BLaER1 treated with 17β-estradiol and CSF1 and Interleukin-3, amounts not matched to agents 10 nM and 100 nM (cell line): ENCODE results near the gene DDHD1.
"Not testable (repeated sequence)": the region's sequence is repeated elsewhere in the genome, so short reads cannot be mapped to it uniquely, and the experiment has no call there.

Source experiments
- H3K27ac ChIP-seq, 11 experiments: shearing (Covaris generic); formaldehyde crosslinking; 2 replicates each; pipeline ENCODE4 v1.8.1; 2022
- H3K27me3 ChIP-seq, 11 experiments: shearing (Covaris generic); formaldehyde crosslinking; 2 replicates each; pipeline ENCODE4 v1.8.1; 2022
- H3K36me3 ChIP-seq, 11 experiments: shearing (Covaris generic); formaldehyde crosslinking; 2 replicates each; pipeline ENCODE4 v1.8.1; 2022
- H3K4me1 ChIP-seq, 10 experiments: shearing (Covaris generic); formaldehyde crosslinking; 2 replicates each; pipeline ENCODE4 v1.8.1; 2022
- H3K4me2 ChIP-seq, 11 experiments: shearing (Covaris generic); formaldehyde crosslinking; 2 replicates each; pipeline ENCODE4 v1.8.1; 2022
- H3K4me3 ChIP-seq, 10 experiments: shearing (Covaris generic); formaldehyde crosslinking; 2 replicates each; pipeline ENCODE4 v1.8.1; 2022
- H3K9ac ChIP-seq, 11 experiments: shearing (Covaris generic); formaldehyde crosslinking; 2 replicates each; pipeline ENCODE4 v1.8.1; 2022
- H3K9me3 ChIP-seq, 11 experiments: shearing (Covaris generic); formaldehyde crosslinking; replicated peaks in 1 of 11; 2 replicates each; pipeline ENCODE4 v1.8.1; 2022
- H4K20me1 ChIP-seq, 11 experiments: shearing (Covaris generic); formaldehyde crosslinking; 2 replicates each; pipeline ENCODE4 v1.8.1; 2022
- Cebpa-rat ChIP-seq, 11 experiments: shearing (Covaris generic); IDR thresholded peaks; 2 replicates each; pipeline ENCODE4 v1.8.1; 2022

The DDHD1 gene

GRCh38 chr14:53103636-53104340, 49.3 kb downstream of the DDHD1 start:
- H4K20me1 ChIP-seq, result no peaks in the 10 kb centered on the region; a peak in 1 of 22 replicates
- H3K4me1 ChIP-seq, result peaks cover 10 to 29% (median 14%) of the 10 kb centered on the region in 10 experiments
- no peak overlapping the region for H3K27ac ChIP-seq
- peaks cover 10 to 21% (median 16%) of the 10 kb centered on the region in 11 experiments for H3K9me3 ChIP-seq
- H3K4me2 ChIP-seq, result peak overlapping the region in 3 of 11 experiments; percentile 9 to 51 (median 44); a peak in 5 of 22 replicates
- TF ChIP-seq Cebpa-rat (IDR thresholded peaks at IDR 0.05), result no peak
- no peak overlapping the region; a peak in 1 of 22 replicates for H3K9ac ChIP-seq
- H3K36me3 ChIP-seq, result peaks cover 5 to 58% (median 14%) of the 10 kb centered on the region in 11 experiments; a peak in 17 of 22 replicates
- no peak overlapping the region for H3K4me3 ChIP-seq
- H3K27me3 ChIP-seq, result no peaks in the 10 kb centered on the region

GRCh38 chr14:53093206-53093605, 59.9 kb downstream of the DDHD1 start:
- Histone ChIP-seq H3K9me3 (peaks cover 15 to 25% (median 20%) of the 10 kb centered on the region in 11 experiments), H3K4me3 (no peak overlapping the region), H3K27ac (no peak overlapping the region), H3K27me3 (no peaks in the 10 kb centered on the region), H3K9ac (no peak overlapping the region), H3K36me3 (peaks cover 16 to 62% (median 45%) of the 10 kb centered on the region in 11 experiments; a peak in 21 of 22 replicates), H4K20me1 (no peaks in the 10 kb centered on the region; a peak in 1 of 22 replicates), H3K4me1 (no peaks in the 10 kb centered on the region), H3K4me2 (no peak overlapping the region)
- no peak for TF ChIP-seq Cebpa-rat (IDR thresholded peaks at IDR 0.05)

- no peak overlapping the region for H3K9ac ChIP-seq
- no peak for TF ChIP-seq Cebpa-rat (IDR thresholded peaks at IDR 0.05)
These were observed 62.3 kb downstream of the DDHD1 start for GRCh38 chr14:53090853-53091252.

GRCh38 chr14:53084954-53085353, 68.2 kb downstream of the DDHD1 start:
- not testable (repeated sequence) for H3K4me3 ChIP-seq, H3K9ac ChIP-seq, H3K27ac ChIP-seq, H4K20me1 ChIP-seq, H3K4me1 ChIP-seq, H3K4me2 ChIP-seq, H3K27me3 ChIP-seq
- Histone ChIP-seq H3K9me3 (peaks cover 9 to 39% (median 31%) of the 10 kb centered on the region in 11 experiments; a peak in 21 of 22 replicates), H3K36me3 (peaks cover 17 to 84% (median 54%) of the 10 kb centered on the region in 11 experiments)

More at GRCh38 chr14:53090853-53091252, 62.3 kb downstream of the DDHD1 start:
- Histone ChIP-seq H4K20me1 (no peaks in the 10 kb centered on the region), H3K9me3 (peaks cover 15 to 33% (median 27%) of the 10 kb centered on the region in 11 experiments), H3K36me3 (peaks cover 16 to 73% (median 48%) of the 10 kb centered on the region in 11 experiments; a peak in 21 of 22 replicates), H3K4me1 (no peaks in the 10 kb centered on the region), H3K4me2 (no peak overlapping the region), H3K27ac (no peak overlapping the region), H3K4me3 (no peak overlapping the region), H3K27me3 (no peaks in the 10 kb centered on the region)

- Histone ChIP-seq H3K27me3 (no peaks in the 10 kb centered on the region), H3K9ac (no peak overlapping the region), H3K9me3 (no peaks in the 10 kb centered on the region), H3K4me3 (no peak overlapping the region), H4K20me1 (no peaks in the 10 kb centered on the region), H3K4me2 (no peak overlapping the region), H3K27ac (no peak overlapping the region), H3K36me3 (peaks cover 15 to 67% (median 37%) of the 10 kb centered on the region in 11 experiments), H3K4me1 (peaks cover 0 to 5% (median 0%) of the 10 kb centered on the region in 10 experiments; a peak in 2 of 20 replicates)
- no peak for TF ChIP-seq Cebpa-rat (IDR thresholded peaks at IDR 0.05)
These were observed 88.6 kb downstream of the DDHD1 start for GRCh38 chr14:53064475-53064874.

GRCh38 chr14:53062856-53063255, 90.3 kb downstream of the DDHD1 start:
- Histone ChIP-seq H3K27me3 (no peaks in the 10 kb centered on the region), H4K20me1 (no peaks in the 10 kb centered on the region), H3K36me3 (peaks cover 14 to 66% (median 32%) of the 10 kb centered on the region in 11 experiments; a peak in 20 of 22 replicates), H3K4me1 (peaks cover 0 to 5% (median 0%) of the 10 kb centered on the region in 10 experiments; a peak in 2 of 20 replicates), H3K9me3 (no peaks in the 10 kb centered on the region), H3K9ac (no peak overlapping the region), H3K27ac (no peak overlapping the region), H3K4me2 (no peak overlapping the region), H3K4me3 (no peak overlapping the region)
- TF ChIP-seq Cebpa-rat (IDR thresholded peaks at IDR 0.05), result no peak

- Histone ChIP-seq H3K36me3 (peaks cover 19 to 67% (median 39%) of the 10 kb centered on the region in 11 experiments; a peak in 20 of 22 replicates), H4K20me1 (no peaks in the 10 kb centered on the region), H3K27ac (no peak overlapping the region), H3K4me2 (no peak overlapping the region), H3K27me3 (no peaks in the 10 kb centered on the region), H3K4me3 (no peak overlapping the region), H3K9me3 (no peaks in the 10 kb centered on the region), H3K4me1 (peaks cover 0 to 5% (median 0%) of the 10 kb centered on the region in 10 experiments; a peak in 2 of 20 replicates), H3K9ac (no peak overlapping the region)
- no peak for TF ChIP-seq Cebpa-rat (IDR thresholded peaks at IDR 0.05)
These were observed 93.1 kb downstream of the DDHD1 start for GRCh38 chr14:53060046-53060445.

GRCh38 chr14:53055003-53055402, 98.1 kb downstream of the DDHD1 start:
- H3K4me3 ChIP-seq, result no peak overlapping the region
- H3K36me3 ChIP-seq, result peaks cover 38 to 82% (median 53%) of the 10 kb centered on the region in 11 experiments
- H4K20me1 ChIP-seq, result no peaks in the 10 kb centered on the region
- no peak overlapping the region for H3K27ac ChIP-seq
- peaks cover 0 to 1% (median 0%) of the 10 kb centered on the region in 10 experiments; a peak in 2 of 20 replicates for H3K4me1 ChIP-seq
- TF ChIP-seq Cebpa-rat (IDR thresholded peaks at IDR 0.05), result no peak
- H3K9me3 ChIP-seq, result no peaks in the 10 kb centered on the region
- no peak overlapping the region for H3K9ac ChIP-seq
- H3K4me2 ChIP-seq, result no peak overlapping the region
- H3K27me3 ChIP-seq, result no peaks in the 10 kb centered on the region

GRCh38 chr14:53054457-53054856, 98.7 kb downstream of the DDHD1 start:
- H3K9ac ChIP-seq, result no peak overlapping the region
- no peaks in the 10 kb centered on the region for H3K4me1 ChIP-seq
- no peak overlapping the region for H3K4me3 ChIP-seq
- H3K9me3 ChIP-seq, result no peaks in the 10 kb centered on the region
- H3K27ac ChIP-seq, result no peak overlapping the region
- no peak overlapping the region for H3K4me2 ChIP-seq
- no peak for TF ChIP-seq Cebpa-rat (IDR thresholded peaks at IDR 0.05)
- H4K20me1 ChIP-seq, result no peaks in the 10 kb centered on the region
- H3K27me3 ChIP-seq, result no peaks in the 10 kb centered on the region
- H3K36me3 ChIP-seq, result peaks cover 43 to 83% (median 58%) of the 10 kb centered on the region in 11 experiments
